H1 (cell line): ENCODE measurements around the gene RAMP2. TPM values are rescaled to one million over a fixed set of nuclear protein-coding genes. Genes with fewer than 3 reads are reported as not detected.

ENCODE experiments used
- CTCF ChIA-PET: fragments of 300-600 bp; sonication (Branson Sonifier 250); formaldehyde crosslinking; loops from one replicate; lab custom pipeline; 2021; ENCODE audit not compliant: partially characterized antibody; lab: Charles Lee
- POLR2A ChIA-PET: fragments of 300-600 bp; sonication (Branson Sonifier 250); formaldehyde crosslinking; loops from one replicate; lab custom pipeline; 2021; ENCODE audit warnings: inconsistent platforms; ENCODE audit not compliant: partially characterized antibody; lab: Charles Lee
- DNase-seq, 2 experiments: peaks; one replicate each; pipeline versions ENCODE4 v3.0.0 to v3.0.0-alpha.2; 2010 to 2022; ENCODE audit warnings: low spot score in 2 of 2, low read depth in 1 of 2, mixed read lengths in 1 of 2
- FAIRE-seq: peaks from 2 replicates; lab custom pipeline; 2011; peaks lifted over from hg19 to GRCh38; lab: Jason Lieb, UNC
- H2AFZ ChIP-seq: 2 replicates; pipeline ENCODE4 v1.8.1; 2012; ENCODE audit warnings: low read length, inconsistent platforms
- H2AK5ac ChIP-seq: 2 replicates; pipeline ENCODE4 v1.6.1; 2013; ENCODE audit warnings: low read depth, low read length
- H2BK120ac ChIP-seq: replicated peaks from 2 replicates; pipeline ENCODE3; 2013; ENCODE audit warnings: low read depth, low read length, inconsistent platforms
- H2BK12ac ChIP-seq: 2 replicates; pipeline ENCODE4 v1.6.1; 2013; ENCODE audit warnings: low read depth, low read length
- H2BK15ac ChIP-seq: 2 replicates; pipeline ENCODE4 v1.6.1; 2013; ENCODE audit warnings: low read length
- H2BK20ac ChIP-seq: 2 replicates; pipeline ENCODE4 v1.6.1; 2013; ENCODE audit warnings: low read length
- H2BK5ac ChIP-seq: 2 replicates; pipeline ENCODE4 v1.6.1; 2013; ENCODE audit warnings: low read depth, low read length
- H3K14ac ChIP-seq: 2 replicates; pipeline ENCODE4 v1.6.1; 2013; ENCODE audit warnings: inconsistent platforms; ENCODE audit not compliant: insufficient read length
- H3K18ac ChIP-seq: 2 replicates; pipeline ENCODE4 v1.6.1; 2013; ENCODE audit warnings: low read length; ENCODE audit errors: extremely low read depth
- H3K23ac ChIP-seq: 2 replicates; pipeline ENCODE4 v1.6.1; 2013; ENCODE audit warnings: inconsistent platforms; ENCODE audit not compliant: insufficient read length
- H3K23me2 ChIP-seq: 2 replicates; pipeline ENCODE4 v1.6.1; 2013; ENCODE audit warnings: low read depth, low read length
- H3K27ac ChIP-seq: 2 replicates; pipeline ENCODE4 v1.6.1; 2011; ENCODE audit warnings: low read depth, low read length, inconsistent platforms
- H3K27me3 ChIP-seq, 4 experiments: replicated peaks in 1 of 4; 1 replicate in 1 of 4; 2 replicates in 3 of 4; pipeline versions ENCODE4 v1.6.1 to v1.8.1; 2011 to 2013; ENCODE audit warnings: low read length in 3 of 4, mild to moderate bottlenecking in 3 of 4, inconsistent platforms in 2 of 4, mixed read lengths in 2 of 4, moderate library complexity in 1 of 4; ENCODE audit not compliant: control insufficient read depth in 3 of 4, insufficient read depth in 3 of 4; ENCODE audit errors: extremely low read depth in 1 of 4
- H3K36me3 ChIP-seq, 4 experiments: 2 replicates each; pipeline versions ENCODE4 v1.6.1 to v1.8.1; 2011 to 2013; ENCODE audit warnings: mild to moderate bottlenecking in 4 of 4, low read length in 3 of 4, moderate library complexity in 2 of 4, control low read depth in 1 of 4, inconsistent platforms in 1 of 4; ENCODE audit not compliant: insufficient read depth in 4 of 4, control insufficient read depth in 2 of 4
- H3K4ac ChIP-seq: replicated peaks from 2 replicates; pipeline ENCODE3; 2013; ENCODE audit warnings: low read length, low read depth, mixed read lengths, inconsistent platforms; ENCODE audit not compliant: insufficient read length
- H3K4me1 ChIP-seq, 4 experiments: replicated peaks in 1 of 4; 1 replicate in 1 of 4; 2 replicates in 3 of 4; pipeline versions ENCODE4 v1.6.1 to v1.8.1; 2011 to 2013; ENCODE audit warnings: low read length in 3 of 4, inconsistent platforms in 2 of 4, mixed read lengths in 1 of 4; ENCODE audit not compliant: insufficient read depth in 4 of 4, control insufficient read depth in 3 of 4
- H3K4me2 ChIP-seq, 2 experiments: 2 replicates each; pipeline versions ENCODE4 v1.6.1 to v1.8.1; 2011 to 2013; ENCODE audit warnings: low read depth in 2 of 2, low read length in 2 of 2, control low read depth in 1 of 2, inconsistent platforms in 1 of 2, mild to moderate bottlenecking in 1 of 2; ENCODE audit not compliant: insufficient read depth in 1 of 2
- H3K4me3 ChIP-seq, 4 experiments: fragments of 200-600, 300-600 bp in 1 of 4; sonication (generic), shearing (Covaris generic), sonication (Bioruptor Twin) in 1 of 4; 2 replicates each; pipeline versions ENCODE4 v1.5.1 to v1.8.1; 2011 to 2016; ENCODE audit warnings: low read length in 4 of 4, low read depth in 3 of 4, control low read depth in 2 of 4, inconsistent platforms in 2 of 4, mild to moderate bottlenecking in 2 of 4, mixed read lengths in 1 of 4, moderate library complexity in 1 of 4; ENCODE audit not compliant: insufficient read depth in 2 of 4; ENCODE audit errors: extremely low read depth in 1 of 4
- H3K56ac ChIP-seq: replicated peaks from 2 replicates; pipeline ENCODE3; 2013; ENCODE audit warnings: low read depth, mild to moderate bottlenecking, mixed read lengths, low read length, inconsistent platforms; ENCODE audit not compliant: insufficient read length
- H3K79me1 ChIP-seq: 2 replicates; pipeline ENCODE4 v1.6.1; 2013; ENCODE audit warnings: low read depth, low read length, control low read depth
- H3K79me2 ChIP-seq, 2 experiments: 2 replicates each; pipeline versions ENCODE4 v1.6.1 to v1.8.1; 2012 to 2013; ENCODE audit warnings: low read length in 2 of 2, mild to moderate bottlenecking in 2 of 2, inconsistent platforms in 1 of 2; ENCODE audit not compliant: insufficient read depth in 2 of 2, control insufficient read depth in 1 of 2
- H3K9ac ChIP-seq, 4 experiments: replicated peaks in 1 of 4; 1 replicate in 1 of 4; 2 replicates in 3 of 4; pipeline versions ENCODE4 v1.6.1 to v1.8.1; 2011 to 2013; ENCODE audit warnings: low read depth in 3 of 4, low read length in 3 of 4, control low read depth in 2 of 4, mild to moderate bottlenecking in 2 of 4, moderate library complexity in 2 of 4, inconsistent platforms in 1 of 4; ENCODE audit errors: extremely low read depth in 1 of 4
- H3K9me3 ChIP-seq, 2 experiments: 2 replicates each; pipeline versions ENCODE4 v1.6.1 to v1.8.1; 2012 to 2013; ENCODE audit warnings: mild to moderate bottlenecking in 2 of 2, moderate library complexity in 2 of 2, control low read depth in 1 of 2, inconsistent platforms in 1 of 2, low read depth in 1 of 2, low read length in 1 of 2, mixed read lengths in 1 of 2; ENCODE audit not compliant: insufficient read depth in 2 of 2
- H4K20me1 ChIP-seq, 2 experiments: replicated peaks in 1 of 2; 2 replicates each; pipeline versions ENCODE3 to v1.8.1; 2011 to 2013; ENCODE audit warnings: inconsistent platforms in 2 of 2, low read length in 2 of 2, mild to moderate bottlenecking in 1 of 2; ENCODE audit not compliant: insufficient read depth in 2 of 2, control insufficient read depth in 1 of 2
- H4K5ac ChIP-seq: 2 replicates; pipeline ENCODE4 v1.6.1; 2013; ENCODE audit warnings: low read length, low read depth, mixed read lengths, inconsistent platforms; ENCODE audit not compliant: insufficient read length
- H4K8ac ChIP-seq: 2 replicates; pipeline ENCODE4 v1.8.0; 2013; ENCODE audit warnings: mild to moderate bottlenecking, moderate library complexity, low read length, inconsistent platforms; ENCODE audit not compliant: insufficient read depth; ENCODE audit errors: extremely low read depth
- H4K91ac ChIP-seq: replicated peaks from 2 replicates; pipeline ENCODE3; 2013; ENCODE audit warnings: low read length, mixed read lengths, inconsistent platforms; ENCODE audit not compliant: insufficient read length
- ATF2 ChIP-seq: IDR thresholded peaks from 2 replicates; pipeline ENCODE4 v1.6.1; 2012; ENCODE audit warnings: low read length, inconsistent platforms
- BCL11A ChIP-seq, 2 experiments: IDR thresholded peaks; one replicate each; pipeline ENCODE4 v1.6.1; 2011; ENCODE audit warnings: low read depth in 2 of 2, low read length in 2 of 2, mild to moderate bottlenecking in 2 of 2
- CBX8 ChIP-seq: fragments of 300-800, 300-1000 bp; sonication (generic); IDR thresholded peaks from 2 replicates; pipeline ENCODE4 v1.7.1; 2016; ENCODE audit warnings: low read depth, low read length, borderline replicate concordance
- HDAC2 ChIP-seq, 2 experiments: fragments of 300-600 bp in 1 of 2; sonication (generic) in 1 of 2; IDR thresholded peaks; 2 replicates each; pipeline ENCODE4 v1.6.1; 2011 to 2012; ENCODE audit warnings: low read depth in 2 of 2, low read length in 2 of 2, mild to moderate bottlenecking in 2 of 2, moderate library complexity in 2 of 2, borderline replicate concordance in 1 of 2, inconsistent platforms in 1 of 2
- JUND ChIP-seq: IDR thresholded peaks from 2 replicates; pipeline ENCODE4 v1.6.1; 2011; ENCODE audit warnings: mild to moderate bottlenecking, improper control_type of control experiment, low read length
- RFX5 ChIP-seq: IDR thresholded peaks from 2 replicates; pipeline ENCODE4 v1.6.1; 2011; ENCODE audit warnings: low read depth, low read length, improper control_type of control experiment, borderline replicate concordance
- SIN3A ChIP-seq, 2 experiments: IDR thresholded peaks in 1 of 2; conservative IDR thresholded peaks in 1 of 2; 2 replicates each; pipeline ENCODE4 v1.6.1; 2011 to 2012; ENCODE audit warnings: low read length in 2 of 2, improper control_type of control experiment in 1 of 2, low read depth in 1 of 2, mild to moderate bottlenecking in 1 of 2
- SP1 ChIP-seq: IDR thresholded peaks from 2 replicates; pipeline ENCODE4 v1.6.1; 2011; ENCODE audit warnings: low read depth, low read length
- SP4 ChIP-seq: IDR thresholded peaks from 2 replicates; pipeline ENCODE4 v1.6.1; 2012; ENCODE audit warnings: low read length, inconsistent platforms
- SRF ChIP-seq: IDR thresholded peaks from 2 replicates; pipeline ENCODE4 v1.6.1; 2011; ENCODE audit warnings: mild to moderate bottlenecking, low read depth, low read length, moderate library complexity
- TAF1 ChIP-seq: IDR thresholded peaks from 2 replicates; pipeline ENCODE4 v1.6.1; 2011; ENCODE audit warnings: mild to moderate bottlenecking, low read depth, low read length
- TEAD4 ChIP-seq: IDR thresholded peaks from 2 replicates; pipeline ENCODE4 v1.6.1; 2012; ENCODE audit warnings: low read depth, low read length, inconsistent platforms, mixed read lengths
- WGBS, 2 experiments: shearing (Covaris generic) in 1 of 2; methylation state at CpG; one replicate each; pipeline versions ENCODE4 v1.1.6 to v1.1.7; 2013 to 2015; ENCODE audit warnings: low lambda C conversion rate in 2 of 2, mixed read lengths in 2 of 2, inconsistent platforms in 1 of 2, low coverage in 1 of 2, missing lambda C conversion rate in 1 of 2; ENCODE audit not compliant: insufficient replicate concordance in 2 of 2, insufficient coverage in 1 of 2, insufficient read length in 1 of 2; ENCODE audit errors: extremely low coverage in 1 of 2, missing lambda C conversion rate in 1 of 2; 5-methylcytosine and 5-hydroxymethylcytosine counted together
- polyA plus RNA-seq, 7 experiments: library from polyadenylated mRNA; depleted of rRNA in 3 of 7; stranded (reverse) in 5 of 7; unstranded in 2 of 7; fragments of >200 nt in 5 of 7; fragments of 200-250 nt in 2 of 7; gene quantifications; 1 replicate in 5 of 7; 2 replicates in 1 of 7; 4 replicates in 1 of 7; pipeline versions ENCODE4 v1.2.1 to v1.2.3, GENCODE V29; 2011 to 2013; ENCODE audit warnings: missing spikeins in 2 of 7, mixed read lengths in 2 of 7
- total RNA-seq: library from RNA; stranded (reverse); fragmentation: NEBNext Ultra II Directional; extraction: Animal tissue kit (Norgen Biotek cat#: 25700); gene quantifications from 2 replicates; pipeline ENCODE4 v1.2.1, GENCODE V29; 2021

The RAMP2 gene
- total and polyA plus RNA-seq, 2 of the 8 experiments (the other 6 are each of a cell fraction or from before 2014, with no cell fraction given), result 13.4 to 41.7 TPM

DNA sequence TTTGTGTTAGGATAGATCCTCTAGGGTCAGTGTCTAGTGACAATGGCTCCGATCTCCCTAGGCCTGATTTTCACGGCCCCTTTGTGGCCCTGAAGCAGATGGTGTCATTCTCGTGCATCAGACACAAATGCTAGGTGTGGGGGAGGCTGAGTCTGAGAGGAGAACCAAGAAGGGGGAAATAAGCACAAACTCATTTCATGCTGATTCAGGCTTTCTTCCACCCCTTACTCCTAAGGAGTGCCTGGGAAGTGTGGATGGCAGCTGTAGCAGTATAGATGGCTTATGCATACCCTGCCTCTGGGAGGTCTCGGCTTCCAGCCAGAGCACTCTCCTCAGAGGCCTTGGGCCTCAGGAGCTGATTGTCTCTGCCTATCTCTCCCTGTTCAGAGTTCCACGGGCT is 17.5 kb downstream of the RAMP2 start:
- no peak overlapping the region for H3K18ac ChIP-seq
- H2AFZ ChIP-seq, result no peak overlapping the region
- no peak overlapping the region for H4K91ac ChIP-seq
- no peaks in the 10 kb centered on the region for H3K9me3 ChIP-seq
- H4K8ac ChIP-seq, result no peak overlapping the region; the same call in 1 of the 2 replicates
- no peak overlapping the region for H2BK120ac ChIP-seq
- H3K4ac ChIP-seq, result no peak overlapping the region
- no peak overlapping the region for H3K14ac ChIP-seq
- no peak overlapping the region for H3K23ac ChIP-seq
- H3K56ac ChIP-seq, result no peak overlapping the region
- DNase-seq (no peak), FAIRE-seq (no peak)
- H3K4me2 ChIP-seq, result no peak overlapping the region
- peaks cover 7 to 23% (median 14%) of the 10 kb centered on the region in 4 experiments; a peak in 6 of 8 replicates for H3K36me3 ChIP-seq
- 0 out of 2 replicates have a peak, but pooled peaks cover 3% of the 10 kb centered on the region for H3K79me1 ChIP-seq
- H2BK15ac ChIP-seq, result no peak overlapping the region
- H4K20me1 ChIP-seq, result no peaks in the 10 kb centered on the region
- ChIA-PET POLR2A (interaction anchor here (1.7 kb wide), 1 partner anchor 45 kb away, joined by 4 read pairs; the partner anchor contains the start of gene BECN1), CTCF (interaction anchor here (1.0 to 2.1 kb wide), 2 partner anchors 15 to 45 kb away, joined by 3 to 8 read pairs; no protein-coding TSS in a partner anchor)
- no peak overlapping the region for H2BK12ac ChIP-seq
- peaks cover 6 to 23% (median 19%) of the 10 kb centered on the region in 4 experiments for H3K27me3 ChIP-seq
- no peaks in the 10 kb centered on the region for H3K79me2 ChIP-seq
- no peak overlapping the region for H3K27ac ChIP-seq
- WGBS, 2 experiments, result 89% methylated on average over 5 of the region's 5 CpGs; no CpG with 5 or more reads in 1 of the 2 experiments
- H3K9ac ChIP-seq, result peak overlapping the region in 1 of 4 experiments; percentile 5; a peak in 1 of 7 replicates
- H3K23me2 ChIP-seq, result peaks cover 15% of the 10 kb centered on the region
- H4K5ac ChIP-seq, result no peak overlapping the region
- peaks cover 0 to 14% (median 8%) of the 10 kb centered on the region in 4 experiments; a peak in 6 of 7 replicates for H3K4me1 ChIP-seq
- H3K4me3 ChIP-seq, result no peak overlapping the region
- no peak overlapping the region for H2BK20ac ChIP-seq
- no peak overlapping the region for H2AK5ac ChIP-seq
- H2BK5ac ChIP-seq, result no peak overlapping the region; the same call in 1 of the 2 replicates
- TF ChIP-seq HDAC2 (IDR thresholded peaks at IDR 0.05; ENCODE audit: borderline replicate concordance in 1 of 2, low read depth in 2 of 2, low read length in 2 of 2), result no peak
- no peak for TF ChIP-seq JUND
- TF ChIP-seq TEAD4, result no peak
- TF ChIP-seq SP4, result no peak
- TF ChIP-seq TAF1, result no peak
- no peak for TF ChIP-seq SP1
- TF ChIP-seq SRF, result no peak
- TF ChIP-seq RFX5, result no peak
- TF ChIP-seq BCL11A (IDR thresholded peaks at IDR 0.05; ENCODE audit: low read depth in 2 of 2, low read length in 2 of 2), result no peak
- TF ChIP-seq ATF2, result no peak
- TF ChIP-seq CBX8, result no peak
- no peak for TF ChIP-seq SIN3A (conservative IDR thresholded peaks at IDR 0.05 in 1 of 2, IDR thresholded peaks at IDR 0.05 in 1 of 2; ENCODE audit: low read depth in 1 of 2, low read length in 2 of 2)
